ENCODE data around the gene LIFR.
"Not testable (repeated sequence)": the region's sequence is repeated elsewhere in the genome, so short reads cannot be mapped to it uniquely, and the experiment has no call there.

Gene LIFR

GRCh38 chr5:38516649-38517048 is 39.8 kb downstream of the LIFR start:
- not testable (repeated sequence) for DNase-seq (ENCODE audit: low spot score)

GRCh38 chr5:38515646-38516045 is 40.8 kb downstream of the LIFR start:
- DNase-seq (ENCODE audit: low spot score): no peak

- DNase-seq (ENCODE audit: low spot score): no peak
Measured at GRCh38 chr5:38515092-38515491, 41.4 kb downstream of the LIFR start.

GRCh38 chr5:38509185-38509584 is 47.3 kb downstream of the LIFR start:
- no peak for DNase-seq (ENCODE audit: low spot score)

GRCh38 chr5:38506302-38506701 is 50.1 kb downstream of the LIFR start:
- DNase-seq (ENCODE audit: low spot score): no peak

GRCh38 chr5:38500573-38501260 is 55.7 kb downstream of the LIFR start:
- no peak for DNase-seq (ENCODE audit: low spot score)

- DNase-seq (ENCODE audit: low spot score): no peak
Measured at GRCh38 chr5:38497946-38498345, 58.5 kb downstream of the LIFR start.

- no peak for DNase-seq (ENCODE audit: low spot score)
Measured at GRCh38 chr5:38494763-38495162, 61.7 kb downstream of the LIFR start.

GRCh38 chr5:38494175-38494574 is 62.3 kb downstream of the LIFR start:
- no peak for DNase-seq (ENCODE audit: low spot score)

- no peak for DNase-seq (ENCODE audit: low spot score)
Measured at GRCh38 chr5:38483805-38484398, 72.5 kb downstream of the LIFR start.

GRCh38 chr5:38479315-38479904 is 77.0 kb downstream of the LIFR start:
- DNase-seq (ENCODE audit: low spot score): no peak

GRCh38 chr5:38478878-38479277 is 77.6 kb downstream of the LIFR start:
- DNase-seq (ENCODE audit: low spot score): no peak

GRCh38 chr5:38478166-38478565 is 78.3 kb downstream of the LIFR start:
- DNase-seq (ENCODE audit: low spot score): no peak

- no peak for DNase-seq (ENCODE audit: low spot score)
Measured at GRCh38 chr5:38473008-38473407, 83.4 kb downstream of the LIFR start.

GRCh38 chr5:38472541-38472940 is 83.9 kb downstream of the LIFR start:
- DNase-seq (ENCODE audit: low spot score): no peak

- DNase-seq (ENCODE audit: low spot score): no peak
Measured at GRCh38 chr5:38471709-38472108, 84.7 kb downstream of the LIFR start.

GRCh38 chr5:38469707-38470267 is 86.7 kb downstream of the LIFR start:
- DNase-seq (ENCODE audit: low spot score): no peak

- DNase-seq (ENCODE audit: low spot score): no peak
Measured at GRCh38 chr5:38468978-38469706, 87.3 kb downstream of the LIFR start.

- no peak for DNase-seq (ENCODE audit: low spot score)
Measured at GRCh38 chr5:38468202-38468673, 88.2 kb downstream of the LIFR start.

- no peak for DNase-seq (ENCODE audit: low spot score)
Measured at GRCh38 chr5:38467353-38468040, 88.9 kb downstream of the LIFR start.

- DNase-seq (ENCODE audit: low spot score): no peak
Measured at GRCh38 chr5:38466424-38467189, 89.8 kb downstream of the LIFR start.
